Liver (tissue), 9 donors: ENCODE measurements around the gene RAD51B. TPM values are rescaled to one million over a fixed set of nuclear protein-coding genes. Genes with fewer than 3 reads are reported as not detected.

Experiments
- DNase-seq: peaks from one replicate; pipeline ENCODE4 v3.0.0-alpha.2; 2017; ENCODE audit warnings: low spot score
- H3K27ac ChIP-seq, 2 donors: one replicate each; pipeline ENCODE4 v1.7.0; 2013; ENCODE audit warnings: inconsistent platforms in 2 of 2, low read length in 2 of 2, control low read depth in 1 of 2, low read depth in 1 of 2, mild to moderate bottlenecking in 1 of 2
- H3K27me3 ChIP-seq, 4 donors: one replicate each; pipeline versions ENCODE4 v1.6.1 to v1.7.0; 2013; ENCODE audit warnings: low read length in 3 of 4, inconsistent platforms in 1 of 4, mild to moderate bottlenecking in 1 of 4, moderate library complexity in 1 of 4; ENCODE audit not compliant: control insufficient read depth in 4 of 4, insufficient read depth in 4 of 4
- H3K36me3 ChIP-seq, 4 donors: one replicate each; pipeline versions ENCODE4 v1.6.1 to v1.7.0; 2013; ENCODE audit warnings: low read length in 3 of 4, mild to moderate bottlenecking in 3 of 4, low read depth in 1 of 4, moderate library complexity in 1 of 4; ENCODE audit not compliant: control insufficient read depth in 4 of 4, insufficient read depth in 3 of 4
- H3K4me1 ChIP-seq, 4 donors: one replicate each; pipeline versions ENCODE4 v1.6.1 to v1.7.0; 2013; ENCODE audit warnings: low read length in 3 of 4, mild to moderate bottlenecking in 3 of 4, moderate library complexity in 1 of 4; ENCODE audit not compliant: control insufficient read depth in 4 of 4, insufficient read depth in 4 of 4
- H3K4me3 ChIP-seq, 3 donors: one replicate each; pipeline versions ENCODE4 v1.6.1 to v1.7.0; 2013; ENCODE audit warnings: low read length in 3 of 3, control low read depth in 1 of 3, low read depth in 1 of 3, mild to moderate bottlenecking in 1 of 3
- H3K9ac ChIP-seq, 2 donors: one replicate each; pipeline ENCODE4 v1.7.0; 2013; ENCODE audit warnings: low read length in 2 of 2, mild to moderate bottlenecking in 2 of 2, moderate library complexity in 2 of 2, control low read depth in 1 of 2, low read depth in 1 of 2
- H3K9me3 ChIP-seq, 4 donors: one replicate each; pipeline versions ENCODE4 v1.6.1 to v1.7.0; 2013; ENCODE audit warnings: low read length in 3 of 4; ENCODE audit not compliant: control insufficient read depth in 4 of 4
- ATF3 ChIP-seq: IDR thresholded peaks from 2 replicates; pipeline ENCODE4 v1.6.1; 2016; ENCODE audit warnings: antibody characterized with exemption
- CTCF ChIP-seq: fragments of 150-350 bp; IDR thresholded peaks from 2 replicates; pipeline ENCODE4 v1.5.1; 2017; ENCODE audit warnings: improper control_type of control experiment, low read depth, low read length; ENCODE audit not compliant: missing input control
- EGR1 ChIP-seq, 2 donors: IDR thresholded peaks; 2 replicates each; pipeline ENCODE4 v1.6.1; 2016 to 2018; ENCODE audit warnings: antibody characterized with exemption in 2 of 2, low read depth in 2 of 2
- FOXA1 ChIP-seq: IDR thresholded peaks from 2 replicates; pipeline ENCODE4 v1.6.1; 2016; ENCODE audit warnings: antibody characterized with exemption
- FOXA2 ChIP-seq: IDR thresholded peaks from 2 replicates; pipeline ENCODE4 v1.6.1; 2016; ENCODE audit warnings: antibody characterized with exemption
- GABPA ChIP-seq, 2 donors: IDR thresholded peaks in 1 of 2; conservative IDR thresholded peaks in 1 of 2; 2 replicates each; pipeline ENCODE4 v1.6.1; 2016; ENCODE audit warnings: antibody characterized with exemption in 2 of 2, mild to moderate bottlenecking in 1 of 2, moderate library complexity in 1 of 2
- HNF4A ChIP-seq, 2 donors: conservative IDR thresholded peaks; 2 replicates each; pipeline ENCODE4 v1.6.1; 2016; ENCODE audit warnings: antibody characterized with exemption in 2 of 2, mild to moderate bottlenecking in 2 of 2
- HNF4G ChIP-seq: IDR thresholded peaks from 2 replicates; pipeline ENCODE4 v1.6.1; 2016; ENCODE audit warnings: antibody characterized with exemption
- JUND ChIP-seq, 2 donors: IDR thresholded peaks; 2 replicates each; pipeline ENCODE4 v1.6.1; 2016; ENCODE audit warnings: antibody characterized with exemption in 2 of 2
- MAX ChIP-seq: IDR thresholded peaks from 2 replicates; pipeline ENCODE4 v1.6.1; 2016; ENCODE audit warnings: antibody characterized with exemption
- NR2F2 ChIP-seq: IDR thresholded peaks from 2 replicates; pipeline ENCODE4 v1.6.1; 2016; ENCODE audit warnings: antibody characterized with exemption
- RAD21 ChIP-seq, 2 donors: IDR thresholded peaks; 2 replicates each; pipeline ENCODE4 v1.6.1; 2016; ENCODE audit warnings: antibody characterized with exemption in 2 of 2, mild to moderate bottlenecking in 2 of 2
- REST ChIP-seq: IDR thresholded peaks from 2 replicates; pipeline ENCODE4 v1.6.1; 2016; ENCODE audit warnings: antibody characterized with exemption, mild to moderate bottlenecking
- RXRA ChIP-seq, 2 donors: IDR thresholded peaks; 2 replicates each; pipeline ENCODE4 v1.6.1; 2017 to 2018; ENCODE audit warnings: antibody characterized with exemption in 2 of 2, mild to moderate bottlenecking in 1 of 2
- SP1 ChIP-seq: IDR thresholded peaks from 2 replicates; pipeline ENCODE4 v1.6.1; 2018; ENCODE audit warnings: antibody characterized with exemption, mild to moderate bottlenecking
- TAF1 ChIP-seq: conservative IDR thresholded peaks from 2 replicates; pipeline ENCODE4 v1.6.1; 2016; ENCODE audit warnings: antibody characterized with exemption, mild to moderate bottlenecking
- YY1 ChIP-seq: IDR thresholded peaks from 2 replicates; pipeline ENCODE4 v1.6.1; 2016; ENCODE audit warnings: antibody characterized with exemption, mild to moderate bottlenecking
- ZBTB33 ChIP-seq: IDR thresholded peaks from 2 replicates; pipeline ENCODE4 v1.6.1; 2016; ENCODE audit warnings: antibody characterized with exemption
- WGBS: extraction: QIAGEN DNeasy Blood & Tissue Kit; methylation state at CpG from one replicate; pipeline ENCODE4 v1.1.7; 2013; 5-methylcytosine and 5-hydroxymethylcytosine counted together
- polyA plus RNA-seq, 2 donors: library from polyadenylated mRNA; stranded (reverse) in 1 of 2; unstranded in 1 of 2; fragments of 200-250 nt in 1 of 2; fragments of >200 nt in 1 of 2; fragmentation: Nextera tagmentation in 1 of 2; extraction: Ambion mirVana in 1 of 2; gene quantifications; one replicate each; pipeline versions ENCODE4 v1.2.1 to v1.2.3, GENCODE V29; 2013 to 2015
- total RNA-seq, 2 donors: library from RNA; depleted of rRNA; stranded (reverse); fragments of >200 nt; gene quantifications; one replicate each; pipeline ENCODE4 v1.2.3, GENCODE V29; 2014
- donor health status: healthy.
- donor health status: healthy.
- donor health status: healthy.
- donor health status: healthy.
- donor health status: healthy.

The RAD51B gene
- total and polyA plus RNA-seq, 4 donors = 0.81 to 12.9 (median 2.4) TPM

- 36% methylated on average over 4 of the region's 4 CpGs for WGBS
- no peak overlapping the region for H3K27ac ChIP-seq
- no peaks in the 10 kb centered on the region for H3K36me3 ChIP-seq
- H3K9me3 ChIP-seq = no peaks in the 10 kb centered on the region
- peaks cover 0 to 5% (median 0%) of the 10 kb centered on the region in 4 donors for H3K4me1 ChIP-seq
- no peak for TF ChIP-seq HNF4A (conservative IDR thresholded peaks at IDR 0.05)
- no peak for TF ChIP-seq EGR1 (IDR thresholded peaks at IDR 0.05; ENCODE audit: low read depth in 2 of 2)
- no peak for TF ChIP-seq RXRA (IDR thresholded peaks at IDR 0.05)
- no peak for TF ChIP-seq FOXA1
- TF ChIP-seq YY1 = no peak
- no peak for TF ChIP-seq RAD21 (IDR thresholded peaks at IDR 0.05)
- TF ChIP-seq TAF1 = no peak
- TF ChIP-seq JUND (IDR thresholded peaks at IDR 0.05) = no peak
- TF ChIP-seq FOXA2 = no peak
- H3K4me3 ChIP-seq = no peak overlapping the region
- DNase-seq = no peak
- H3K9ac ChIP-seq = no peak overlapping the region
- no peaks in the 10 kb centered on the region for H3K27me3 ChIP-seq
These were observed 201.6 kb downstream of the RAD51B start for GRCh38 chr14:68020999-68021663.

GRCh38 chr14:68027276-68027675 lies 207.7 kb downstream of the RAD51B start:
- Histone ChIP-seq H3K27me3 (no peaks in the 10 kb centered on the region), H3K27ac (no peak overlapping the region), H3K9me3 (peaks cover 0 to 2% (median 1%) of the 10 kb centered on the region in 4 donors), H3K4me3 (no peak overlapping the region), H3K9ac (no peak overlapping the region), H3K4me1 (no peaks in the 10 kb centered on the region), H3K36me3 (no peaks in the 10 kb centered on the region)
- WGBS = 97% methylated on average over 5 of the region's 5 CpGs
- no peak for TF ChIP-seq ATF3
- no peak for TF ChIP-seq GABPA (IDR thresholded peaks at IDR 0.05 in 1 of 2, conservative IDR thresholded peaks at IDR 0.05 in 1 of 2)
- no peak for TF ChIP-seq TAF1
- no peak for TF ChIP-seq HNF4A (conservative IDR thresholded peaks at IDR 0.05)
- DNase-seq = no peak

GRCh38 chr14:68028075-68028474 lies 208.5 kb downstream of the RAD51B start:
- 91% methylated on average over 1 of the region's 1 CpG for WGBS
- Histone ChIP-seq H3K4me1 (no peaks in the 10 kb centered on the region), H3K9ac (no peak overlapping the region), H3K27ac (no peak overlapping the region), H3K4me3 (no peak overlapping the region), H3K9me3 (peaks cover 0 to 2% (median 1%) of the 10 kb centered on the region in 4 donors), H3K36me3 (no peaks in the 10 kb centered on the region), H3K27me3 (no peaks in the 10 kb centered on the region)
- TF ChIP-seq RXRA (IDR thresholded peaks at IDR 0.05) (no peak), ZBTB33 (no peak), ATF3 (no peak), SP1 (no peak), MAX (no peak), EGR1 (IDR thresholded peaks at IDR 0.05; ENCODE audit: low read depth in 2 of 2) (no peak), JUND (IDR thresholded peaks at IDR 0.05) (no peak), HNF4A (conservative IDR thresholded peaks at IDR 0.05) (no peak), GABPA (IDR thresholded peaks at IDR 0.05 in 1 of 2, conservative IDR thresholded peaks at IDR 0.05 in 1 of 2) (no peak), TAF1 (no peak), FOXA1 (no peak), NR2F2 (no peak), CTCF (no peak), RAD21 (IDR thresholded peaks at IDR 0.05) (no peak), HNF4G (no peak), YY1 (no peak), FOXA2 (no peak), REST (no peak)
- no peak for DNase-seq
